Nephron (organoid): ENCODE data around the gene TMIGD3.

Source experiments
- H3K27ac Mint-ChIP-seq, 3 experiments: 2 replicates each; pipeline ENCODE4 v1.8.0; 2020; ENCODE audit warnings: mixed read lengths in 3 of 3, mild to moderate bottlenecking in 2 of 3, moderate library complexity in 1 of 3
- H3K27me3 Mint-ChIP-seq: 2 replicates; pipeline ENCODE4 v1.8.0; 2021; ENCODE audit warnings: low read depth, mild to moderate bottlenecking, moderate library complexity, mixed read lengths
- H3K36me3 Mint-ChIP-seq: 2 replicates; pipeline ENCODE4 v1.8.0; 2020; ENCODE audit warnings: low read depth, mixed read lengths
- H3K4me1 Mint-ChIP-seq: 2 replicates; pipeline ENCODE4 v1.8.0; 2020; ENCODE audit warnings: mixed read lengths
- H3K4me3 Mint-ChIP-seq, 3 experiments: 2 replicates each; pipeline ENCODE4 v1.8.0; 2020; ENCODE audit warnings: mild to moderate bottlenecking in 3 of 3, mixed read lengths in 3 of 3, moderate library complexity in 2 of 3
- H3K9me3 Mint-ChIP-seq: 2 replicates; pipeline ENCODE4 v1.8.0; 2020; ENCODE audit warnings: mixed read lengths
- CTCF ChIP-seq, 3 experiments: fragments of 200-600 bp; sonication (generic); IDR thresholded peaks; one replicate each; pipeline ENCODE4 v1.5.0; 2021; ENCODE audit warnings: antibody characterized with exemption in 3 of 3; ENCODE audit not compliant: unreplicated experiment in 3 of 3

The TMIGD3 gene

GRCh38 chr1:111476761-111477309 lies 26.6 kb downstream of the TMIGD3 start:
- no peaks in the 10 kb centered on the region for H3K27me3 Mint-ChIP-seq
- TF ChIP-seq CTCF (IDR thresholded peaks at IDR 0.05; ENCODE audit: unreplicated experiment in 3 of 3), result no peak
- no peak overlapping the region for H3K4me3 Mint-ChIP-seq
- H3K9me3 Mint-ChIP-seq, result no peaks in the 10 kb centered on the region
- H3K27ac Mint-ChIP-seq, result no peak overlapping the region
- H3K4me1 Mint-ChIP-seq, result peaks cover 7% of the 10 kb centered on the region
- peaks cover 5% of the 10 kb centered on the region for H3K36me3 Mint-ChIP-seq

- Mint-ChIP-seq H3K27ac (no peak overlapping the region), H3K4me1 (peaks cover under 1% of the 10 kb centered on the region), H3K36me3 (peaks cover 5% of the 10 kb centered on the region), H3K9me3 (no peaks in the 10 kb centered on the region), H3K4me3 (no peak overlapping the region), H3K27me3 (no peaks in the 10 kb centered on the region)
- TF ChIP-seq CTCF (IDR thresholded peaks at IDR 0.05; ENCODE audit: unreplicated experiment in 3 of 3), result no peak
Observed at GRCh38 chr1:111476214-111476613, 27.2 kb downstream of the TMIGD3 start.

- TF ChIP-seq CTCF (IDR thresholded peaks at IDR 0.05; ENCODE audit: unreplicated experiment in 3 of 3), result no peak
- peaks cover 5% of the 10 kb centered on the region for H3K36me3 Mint-ChIP-seq
- H3K4me1 Mint-ChIP-seq, result no peaks in the 10 kb centered on the region
- H3K27ac Mint-ChIP-seq, result no peak overlapping the region
- H3K9me3 Mint-ChIP-seq, result no peaks in the 10 kb centered on the region
- H3K4me3 Mint-ChIP-seq, result no peak overlapping the region
- no peaks in the 10 kb centered on the region for H3K27me3 Mint-ChIP-seq
Observed at GRCh38 chr1:111475701-111476100, 27.7 kb downstream of the TMIGD3 start.

- Mint-ChIP-seq H3K9me3 (no peaks in the 10 kb centered on the region), H3K27me3 (no peaks in the 10 kb centered on the region), H3K4me1 (no peaks in the 10 kb centered on the region), H3K36me3 (peaks cover 5% of the 10 kb centered on the region), H3K27ac (no peak overlapping the region), H3K4me3 (no peak overlapping the region)
- no peak for TF ChIP-seq CTCF (IDR thresholded peaks at IDR 0.05; ENCODE audit: unreplicated experiment in 3 of 3)
Observed at GRCh38 chr1:111474521-111474920, 28.9 kb downstream of the TMIGD3 start.

- no peak for TF ChIP-seq CTCF (IDR thresholded peaks at IDR 0.05; ENCODE audit: unreplicated experiment in 3 of 3)
- Mint-ChIP-seq H3K27me3 (no peaks in the 10 kb centered on the region), H3K4me1 (no peaks in the 10 kb centered on the region), H3K4me3 (no peak overlapping the region), H3K27ac (no peak overlapping the region), H3K9me3 (no peaks in the 10 kb centered on the region), H3K36me3 (peaks cover 5% of the 10 kb centered on the region)
Observed at GRCh38 chr1:111474106-111474505, 29.3 kb downstream of the TMIGD3 start.

GRCh38 chr1:111471538-111471937 lies 31.9 kb downstream of the TMIGD3 start:
- no peak for TF ChIP-seq CTCF (IDR thresholded peaks at IDR 0.05; ENCODE audit: unreplicated experiment in 3 of 3)
- H3K27ac Mint-ChIP-seq, result no peak overlapping the region
- H3K4me1 Mint-ChIP-seq, result no peaks in the 10 kb centered on the region
- peaks cover 9% of the 10 kb centered on the region for H3K36me3 Mint-ChIP-seq
- no peaks in the 10 kb centered on the region for H3K9me3 Mint-ChIP-seq
- no peaks in the 10 kb centered on the region for H3K27me3 Mint-ChIP-seq
- no peak overlapping the region for H3K4me3 Mint-ChIP-seq
